ENCODE results near the gene MTCP1.

Gene MTCP1

GRCh38 chrX:155026727-155027508, 44.0 kb downstream of the MTCP1 start, which contains the start of gene FUNDC2:
FUNDC2 (plus strand) TSS chrX:155026844; CDS start chrX:155026939, 95 bp downstream.
- TF ChIP-seq, protein P1, sequence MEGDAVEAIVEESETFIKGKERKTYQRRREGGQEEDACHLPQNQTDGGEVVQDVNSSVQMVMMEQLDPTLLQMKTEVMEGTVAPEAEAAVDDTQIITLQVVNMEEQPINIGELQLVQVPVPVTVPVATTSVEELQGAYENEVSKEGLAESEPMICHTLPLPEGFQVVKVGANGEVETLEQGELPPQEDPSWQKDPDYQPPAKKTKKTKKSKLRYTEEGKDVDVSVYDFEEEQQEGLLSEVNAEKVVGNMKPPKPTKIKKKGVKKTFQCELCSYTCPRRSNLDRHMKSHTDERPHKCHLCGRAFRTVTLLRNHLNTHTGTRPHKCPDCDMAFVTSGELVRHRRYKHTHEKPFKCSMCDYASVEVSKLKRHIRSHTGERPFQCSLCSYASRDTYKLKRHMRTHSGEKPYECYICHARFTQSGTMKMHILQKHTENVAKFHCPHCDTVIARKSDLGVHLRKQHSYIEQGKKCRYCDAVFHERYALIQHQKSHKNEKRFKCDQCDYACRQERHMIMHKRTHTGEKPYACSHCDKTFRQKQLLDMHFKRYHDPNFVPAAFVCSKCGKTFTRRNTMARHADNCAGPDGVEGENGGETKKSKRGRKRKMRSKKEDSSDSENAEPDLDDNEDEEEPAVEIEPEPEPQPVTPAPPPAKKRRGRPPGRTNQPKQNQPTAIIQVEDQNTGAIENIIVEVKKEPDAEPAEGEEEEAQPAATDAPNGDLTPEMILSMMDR (IDR thresholded peaks at IDR 0.05; ENCODE audit: borderline replicate concordance, insufficient read depth, low read depth, low read length): no peak
- peak within 1 kb of the TSS; percentile 72 for H3K4me3 ChIP-seq (ENCODE audit: low read depth, low read length)

DNA sequence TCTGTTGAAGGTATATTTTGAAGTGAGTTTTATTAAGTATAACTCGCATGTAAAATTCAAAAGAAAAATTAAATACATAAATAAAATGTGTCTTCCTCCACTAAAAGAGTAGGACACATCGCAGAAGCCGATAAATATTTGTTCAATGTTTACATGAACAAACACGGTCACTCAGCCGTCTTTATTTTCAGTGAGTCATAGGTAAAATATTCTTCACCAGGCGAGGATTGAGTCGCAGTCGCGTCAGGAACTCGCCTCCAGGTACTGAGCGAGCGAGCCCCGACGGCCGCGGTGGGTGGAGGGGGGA, 44.6 kb downstream of the MTCP1 start:
- peak overlapping the region; percentile 41 for H3K4me3 ChIP-seq (ENCODE audit: low read depth, low read length)
- TF ChIP-seq, protein P1 (IDR thresholded peaks at IDR 0.05; ENCODE audit: borderline replicate concordance, insufficient read depth, low read depth, low read length): no peak

DNA sequence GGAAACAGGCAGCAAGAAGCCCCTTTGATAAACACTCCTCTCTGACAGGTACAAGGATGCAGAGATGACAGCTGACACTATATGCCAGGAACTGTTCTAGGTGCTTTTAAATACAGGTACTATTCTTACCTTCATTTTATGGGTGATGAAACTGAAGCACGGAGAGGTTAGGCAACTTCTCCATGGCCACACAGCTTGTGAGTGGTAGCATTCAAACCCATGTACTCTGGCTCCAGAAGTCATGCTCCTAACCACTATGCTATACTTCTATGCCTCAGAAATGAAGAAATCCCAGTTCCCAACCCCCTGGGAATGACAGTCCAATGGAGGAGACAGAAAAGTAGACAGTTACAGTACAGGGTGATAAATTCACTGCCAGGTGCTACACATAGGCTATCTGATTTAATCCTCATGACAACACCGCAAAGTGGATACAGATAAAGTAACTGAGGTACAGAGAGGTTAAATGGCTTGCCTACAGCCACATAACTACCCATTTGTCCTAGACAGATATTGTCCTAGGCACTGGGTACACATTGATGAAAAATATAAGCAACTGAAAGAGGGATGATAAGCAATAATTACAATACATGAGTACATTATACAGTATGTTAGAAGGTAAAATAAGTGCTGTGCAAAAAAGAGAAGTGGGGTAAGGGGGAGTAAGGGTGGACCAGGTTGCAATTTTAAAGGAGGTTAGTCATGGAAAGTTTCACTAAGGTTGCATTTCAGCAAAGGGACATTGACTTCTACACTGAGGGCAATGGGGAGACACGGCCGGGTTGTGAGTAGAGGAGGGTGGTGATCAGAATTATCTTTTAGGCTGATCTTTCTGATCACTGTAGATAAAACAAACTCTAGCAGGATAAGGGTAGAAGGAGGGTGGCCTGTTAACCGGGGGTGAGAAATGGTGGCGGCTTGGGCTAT, 46.8 kb downstream of the MTCP1 start:
- TF ChIP-seq, protein P1 (IDR thresholded peaks at IDR 0.05; ENCODE audit: borderline replicate concordance, insufficient read depth, low read depth, low read length): no peak

DNA sequence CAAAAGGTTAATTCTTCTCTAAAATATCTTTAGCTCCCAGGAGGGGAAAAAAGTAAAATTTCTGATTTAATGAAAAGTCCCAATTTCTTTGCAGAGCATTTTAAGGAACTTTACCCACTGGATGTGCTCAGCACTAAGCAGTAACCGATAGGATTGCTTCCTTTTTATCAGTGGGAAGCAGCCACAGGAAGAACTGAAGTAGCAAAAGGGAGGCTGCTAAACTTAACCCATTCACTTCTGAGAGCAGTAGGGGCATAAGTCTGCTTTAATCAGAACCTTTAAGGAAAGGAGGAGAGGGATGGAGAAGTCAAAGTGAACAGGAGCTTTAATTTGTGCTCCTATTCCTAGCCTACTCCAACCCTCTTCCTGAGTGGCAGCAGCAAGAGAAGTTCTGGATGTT, 48.4 kb downstream of the MTCP1 start, which contains the start of gene F8:
Gene F8, minus strand, starts transcription at position 139 of the 400 bp plus-strand sequence. CDS start 171 bp downstream, outside the sequence.
- TF ChIP-seq, protein P1 (IDR thresholded peaks at IDR 0.05; ENCODE audit: borderline replicate concordance, insufficient read depth, low read depth, low read length): no peak
- no peak within 1 kb of the TSS for H3K4me3 ChIP-seq (ENCODE audit: low read depth, low read length)

More for the DNA sequence above, 46.8 kb downstream of the MTCP1 start:
- H3K4me3 ChIP-seq (ENCODE audit: low read depth, low read length): no peak overlapping the region

- TF ChIP-seq, protein P1 (IDR thresholded peaks at IDR 0.05; ENCODE audit: borderline replicate concordance, insufficient read depth, low read depth, low read length): no peak
- H3K4me3 ChIP-seq (ENCODE audit: low read depth, low read length): no peak overlapping the region
Observed at GRCh38 chrX:155020591-155020990, 50.3 kb downstream of the MTCP1 start.

Measured in GM12875 (cell line).